Mammary epithelial cell (primary cell): ENCODE data around the gene NBPF6.
"Not testable (repeated sequence)": the region's sequence is repeated elsewhere in the genome, so short reads cannot be mapped to it uniquely, and the experiment has no call there.

Experiments
- EZH2 ChIP-seq: IDR thresholded peaks from 2 replicates; pipeline ENCODE4 v1.6.1; 2012; ENCODE audit warnings: low read length, inconsistent platforms, borderline replicate concordance
- TF ChIP-seq, protein P1 (sequence below), 2 donors: IDR thresholded peaks in 1 of 2; conservative IDR thresholded peaks in 1 of 2; 2 replicates each; pipeline ENCODE4 v1.5.1; 2011 to 2012; ENCODE audit warnings: inconsistent platforms in 2 of 2, low read length in 2 of 2, mild to moderate bottlenecking in 2 of 2, control low read depth in 1 of 2, low read depth in 1 of 2; ENCODE audit not compliant: insufficient read depth in 1 of 2; ENCODE audit errors: extremely low read depth in 1 of 2

- TF ChIP-seq, protein P1, sequence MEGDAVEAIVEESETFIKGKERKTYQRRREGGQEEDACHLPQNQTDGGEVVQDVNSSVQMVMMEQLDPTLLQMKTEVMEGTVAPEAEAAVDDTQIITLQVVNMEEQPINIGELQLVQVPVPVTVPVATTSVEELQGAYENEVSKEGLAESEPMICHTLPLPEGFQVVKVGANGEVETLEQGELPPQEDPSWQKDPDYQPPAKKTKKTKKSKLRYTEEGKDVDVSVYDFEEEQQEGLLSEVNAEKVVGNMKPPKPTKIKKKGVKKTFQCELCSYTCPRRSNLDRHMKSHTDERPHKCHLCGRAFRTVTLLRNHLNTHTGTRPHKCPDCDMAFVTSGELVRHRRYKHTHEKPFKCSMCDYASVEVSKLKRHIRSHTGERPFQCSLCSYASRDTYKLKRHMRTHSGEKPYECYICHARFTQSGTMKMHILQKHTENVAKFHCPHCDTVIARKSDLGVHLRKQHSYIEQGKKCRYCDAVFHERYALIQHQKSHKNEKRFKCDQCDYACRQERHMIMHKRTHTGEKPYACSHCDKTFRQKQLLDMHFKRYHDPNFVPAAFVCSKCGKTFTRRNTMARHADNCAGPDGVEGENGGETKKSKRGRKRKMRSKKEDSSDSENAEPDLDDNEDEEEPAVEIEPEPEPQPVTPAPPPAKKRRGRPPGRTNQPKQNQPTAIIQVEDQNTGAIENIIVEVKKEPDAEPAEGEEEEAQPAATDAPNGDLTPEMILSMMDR (conservative IDR thresholded peaks at IDR 0.05 in 1 of 2, IDR thresholded peaks at IDR 0.05 in 1 of 2; ENCODE audit: extremely low read depth in 1 of 2, insufficient read depth in 1 of 2, low read depth in 1 of 2, low read length in 2 of 2), result not testable (repeated sequence)
- TF ChIP-seq EZH2, result not testable (repeated sequence)
Measured at GRCh38 chr1:108438536-108438935, 11.6 kb upstream of the NBPF6 start.
